NK-92 (cell line): ENCODE data around the gene PTH1R.

ENCODE experiments used
- DNase-seq: peaks from one replicate; lab custom pipeline; 2025; ENCODE audit not compliant: unreplicated experiment; lab: John Stamatoyannopoulos, UW

PTH1R gene

GRCh38 chr3:46849686-46850467, 27.6 kb upstream of the PTH1R start:
- no peak for DNase-seq

- no peak for DNase-seq
Measured at GRCh38 chr3:46850468-46850779, 27.1 kb upstream of the PTH1R start.

- DNase-seq = no peak
Measured at GRCh38 chr3:46851364-46852333, 25.9 kb upstream of the PTH1R start.

- DNase-seq = no peak
Measured at GRCh38 chr3:46852334-46852720, 25.2 kb upstream of the PTH1R start.

- DNase-seq = no peak
Measured at GRCh38 chr3:46852839-46853355, 24.6 kb upstream of the PTH1R start.

- no peak for DNase-seq
Measured at GRCh38 chr3:46853441-46854415, 23.8 kb upstream of the PTH1R start.

GRCh38 chr3:46854555-46854991, 22.9 kb upstream of the PTH1R start:
- DNase-seq = no peak

GRCh38 chr3:46856576-46857471, 20.7 kb upstream of the PTH1R start:
- no peak for DNase-seq

- no peak for DNase-seq
Measured at GRCh38 chr3:46857485-46858341, 19.8 kb upstream of the PTH1R start.

- no peak for DNase-seq
Measured at GRCh38 chr3:46858456-46858855, 19.1 kb upstream of the PTH1R start.

GRCh38 chr3:46859001-46859710, 18.4 kb upstream of the PTH1R start:
- DNase-seq = no peak

GRCh38 chr3:46860017-46860809, 17.3 kb upstream of the PTH1R start:
- no peak for DNase-seq

- DNase-seq = no peak
Measured at GRCh38 chr3:46860810-46861604, 16.5 kb upstream of the PTH1R start.

GRCh38 chr3:46861605-46862368, 15.7 kb upstream of the PTH1R start:
- DNase-seq = no peak

- no peak for DNase-seq
Measured at GRCh38 chr3:46862369-46863025, 15.0 kb upstream of the PTH1R start.
